ENCODE data around the gene DPEP1.

- TF ChIP-seq POLR2A (IDR thresholded peaks at IDR 0.05; ENCODE audit: low read depth, low read length) (no peak), POLR2AphosphoS5 (IDR thresholded peaks at IDR 0.05; ENCODE audit: low read depth, low read length) (no peak)
Measured at GRCh38 chr16:89571636-89572035, 41.8 kb upstream of the DPEP1 start.
